MM.1S (cell line): ENCODE results near the gene RITA1.

Experiments used
- CTCF ChIP-seq: fragments of 300-600 bp; sonication (generic); IDR thresholded peaks from 2 replicates; pipeline ENCODE4 v1.5.1; 2016; ENCODE audit warnings: antibody characterized with exemption, low read length, mixed read lengths
- EZH2 ChIP-seq: fragments of 300-600 bp; sonication (generic); optimal IDR thresholded peaks from 2 replicates; pipeline ENCODE3; 2017; ENCODE audit warnings: low read depth, mild to moderate bottlenecking, antibody characterized with exemption, low read length, mixed read lengths

GRCh38 chr12:113191227-113191626 is 5.7 kb downstream of the RITA1 start:
- TF ChIP-seq EZH2, result no peak
- no peak for TF ChIP-seq CTCF
